SK-N-SH treated with all-trans-retinoic acid at 6 μM for 48 hours (cell line): ENCODE results near the gene GJB5.

Experiments used
- ARNTL ChIP-seq: fragments of 450-650 bp; formaldehyde crosslinking; IDR thresholded peaks from 2 replicates; pipeline ENCODE4 v1.5.0; 2020; ENCODE audit warnings: low read depth, mild to moderate bottlenecking, moderate library complexity, borderline replicate concordance
- BACH2 ChIP-seq: fragments of 250-450 bp; sonication (Bioruptor Pico); IDR thresholded peaks from 2 replicates; pipeline ENCODE4 v1.9.0; 2021; ENCODE audit warnings: mild to moderate bottlenecking, borderline replicate concordance
- CREB5 ChIP-seq: fragments of 250-450 bp; sonication (Bioruptor Pico); IDR thresholded peaks from 2 replicates; pipeline ENCODE4 v1.5.1; 2020; ENCODE audit warnings: low read depth, mild to moderate bottlenecking, moderate library complexity
- CSDC2 ChIP-seq: fragments of 250-450 bp; sonication (Bioruptor Pico); IDR thresholded peaks from 2 replicates; pipeline ENCODE4 v1.5.0; 2020; ENCODE audit warnings: mild to moderate bottlenecking, moderate library complexity
- ESRRG ChIP-seq: fragments of 250-450 bp; sonication (Bioruptor Pico); IDR thresholded peaks from 2 replicates; pipeline ENCODE4 v1.6.1; 2021; ENCODE audit warnings: mild to moderate bottlenecking
- OSR1 ChIP-seq: fragments of 250-450 bp; sonication (Bioruptor Pico); IDR thresholded peaks from 2 replicates; pipeline ENCODE4 v1.8.0; 2022; ENCODE audit warnings: moderate library complexity, mild to moderate bottlenecking, inconsistent platforms
- PATZ1 ChIP-seq: fragments of 250-450 bp; sonication (Bioruptor Pico); IDR thresholded peaks from 2 replicates; pipeline ENCODE4 v1.8.0; 2020; ENCODE audit warnings: mild to moderate bottlenecking, moderate library complexity, borderline replicate concordance
- POU6F1 ChIP-seq: fragments of 250-450 bp; sonication (Bioruptor Pico); IDR thresholded peaks from 2 replicates; pipeline ENCODE4 v1.8.0; 2021; ENCODE audit warnings: low read depth, mild to moderate bottlenecking, moderate library complexity, borderline replicate concordance
- TCF4 ChIP-seq: fragments of 250-450 bp; sonication (Bioruptor Pico); IDR thresholded peaks from 2 replicates; pipeline ENCODE4 v1.8.0; 2021; ENCODE audit warnings: mild to moderate bottlenecking, moderate library complexity, borderline replicate concordance
- TSHZ2 ChIP-seq: fragments of 250-450 bp; sonication (Bioruptor Pico); IDR thresholded peaks from 2 replicates; pipeline ENCODE4 v1.5.0; 2020; ENCODE audit warnings: mild to moderate bottlenecking, moderate library complexity
- ZFP3 ChIP-seq: fragments of 250-450 bp; sonication (Bioruptor Pico); IDR thresholded peaks from 2 replicates; pipeline ENCODE4 v1.5.0; 2020; ENCODE audit warnings: mild to moderate bottlenecking, moderate library complexity
- ZFP30 ChIP-seq: fragments of 450-650 bp; formaldehyde crosslinking; IDR thresholded peaks from 2 replicates; pipeline ENCODE4 v1.5.0; 2022; ENCODE audit warnings: mild to moderate bottlenecking, moderate library complexity
- ZNF70 ChIP-seq: fragments of 450-650 bp; formaldehyde crosslinking; IDR thresholded peaks from 2 replicates; pipeline ENCODE4 v1.5.0; 2020; ENCODE audit warnings: mild to moderate bottlenecking, moderate library complexity

GRCh38 chr1:34806396-34806795 is 51.5 kb downstream of the GJB5 start:
- TF ChIP-seq CREB5 (CRISPR knock-in tag) (no peak), BACH2 (CRISPR knock-in tag) (no peak), CSDC2 (CRISPR knock-in tag) (no peak), ESRRG (CRISPR knock-in tag) (no peak), PATZ1 (CRISPR knock-in tag) (no peak), TSHZ2 (CRISPR knock-in tag) (no peak), ZFP3 (CRISPR knock-in tag) (no peak), POU6F1 (CRISPR knock-in tag) (no peak), OSR1 (CRISPR knock-in tag) (no peak), ARNTL (no peak), TCF4 (CRISPR knock-in tag) (no peak), ZFP30 (no peak), ZNF70 (no peak)
